CD4-positive, alpha-beta T cell treated with Interleukin-17A for 1 hour (primary cell): ENCODE data around the gene ADAMTSL3.

Experiments
- DNase-seq: peaks from one replicate; pipeline ENCODE4 v3.0.0-alpha.2; 2020

ADAMTSL3 gene

GRCh38 chr15:83764201-83764838, 110.4 kb downstream of the ADAMTSL3 start:
- no peak for DNase-seq

GRCh38 chr15:83766339-83766738, 112.4 kb downstream of the ADAMTSL3 start:
- DNase-seq: no peak

GRCh38 chr15:83767741-83768140, 113.8 kb downstream of the ADAMTSL3 start:
- DNase-seq: no peak

- DNase-seq: no peak
Observed at GRCh38 chr15:83769411-83769999, 115.6 kb downstream of the ADAMTSL3 start.

GRCh38 chr15:83775738-83776137, 121.8 kb downstream of the ADAMTSL3 start:
- DNase-seq: no peak

- no peak for DNase-seq
Observed at GRCh38 chr15:83776986-83777385, 123.1 kb downstream of the ADAMTSL3 start.

GRCh38 chr15:83783227-83783626, 129.3 kb downstream of the ADAMTSL3 start:
- no peak for DNase-seq

- DNase-seq: no peak
Observed at GRCh38 chr15:83784975-83785374, 131.1 kb downstream of the ADAMTSL3 start.

- no peak for DNase-seq
Observed at GRCh38 chr15:83786336-83786735, 132.4 kb downstream of the ADAMTSL3 start.

- DNase-seq: no peak
Observed at GRCh38 chr15:83793069-83793468, 139.1 kb downstream of the ADAMTSL3 start.

- DNase-seq: no peak
Observed at GRCh38 chr15:83794209-83794608, 140.3 kb downstream of the ADAMTSL3 start.

GRCh38 chr15:83809345-83809744, 155.4 kb downstream of the ADAMTSL3 start:
- no peak for DNase-seq

- no peak for DNase-seq
Observed at GRCh38 chr15:83810110-83810509, 156.2 kb downstream of the ADAMTSL3 start.

- no peak for DNase-seq
Observed at GRCh38 chr15:83813682-83814081, 159.8 kb downstream of the ADAMTSL3 start.

- DNase-seq: no peak
Observed at GRCh38 chr15:83815506-83815905, 161.6 kb downstream of the ADAMTSL3 start.

- DNase-seq: no peak
Observed at GRCh38 chr15:83816124-83816883, 162.4 kb downstream of the ADAMTSL3 start.

- DNase-seq: no peak
Observed at GRCh38 chr15:83818591-83818990, 164.7 kb downstream of the ADAMTSL3 start.

- DNase-seq: no peak
Observed at GRCh38 chr15:83830381-83830780, 176.5 kb downstream of the ADAMTSL3 start.

GRCh38 chr15:83833569-83833968, 179.6 kb downstream of the ADAMTSL3 start:
- no peak for DNase-seq

GRCh38 chr15:83835479-83835878, 181.6 kb downstream of the ADAMTSL3 start:
- no peak for DNase-seq

GRCh38 chr15:83837945-83838571, 184.1 kb downstream of the ADAMTSL3 start:
- no peak for DNase-seq

- no peak for DNase-seq
Observed at GRCh38 chr15:83838763-83839162, 184.8 kb downstream of the ADAMTSL3 start.

GRCh38 chr15:83842281-83842680, 188.4 kb downstream of the ADAMTSL3 start:
- no peak for DNase-seq

GRCh38 chr15:83843471-83843871, 189.5 kb downstream of the ADAMTSL3 start:
- no peak for DNase-seq
